DMS79 (cell line): ENCODE results near the gene ASTN1.
A peak's percentile ranks its signal among the peaks of the same experiment; 100 is the strongest.

Experiments
- DNase-seq: peaks from one replicate; lab custom pipeline; 2025; lab: John Stamatoyannopoulos, UW

The ASTN1 gene

GRCh38 chr1:177164380-177165068 is at the start of gene ASTN1:
Gene ASTN1, minus strand, starts transcription at chr1:177164712. Its CDS starts 36 bp downstream, at chr1:177164676.
- peak; percentile 7 for DNase-seq

GRCh38 chr1:177211231-177211630 is 46.7 kb upstream of the ASTN1 start:
- DNase-seq: no peak

- DNase-seq: no peak
These were observed 45.6 kb upstream of the ASTN1 start for GRCh38 chr1:177210071-177210470.

- DNase-seq: peak; percentile 8
These were observed 44.8 kb upstream of the ASTN1 start for GRCh38 chr1:177209357-177209756.

- no peak for DNase-seq
These were observed 44.4 kb upstream of the ASTN1 start for GRCh38 chr1:177208920-177209319.

GRCh38 chr1:177206831-177207355 is 42.4 kb upstream of the ASTN1 start:
- DNase-seq: no peak

- no peak for DNase-seq
These were observed 35.8 kb upstream of the ASTN1 start for GRCh38 chr1:177200290-177200689.

- no peak for DNase-seq
These were observed 33.7 kb upstream of the ASTN1 start for GRCh38 chr1:177198243-177198642.

- DNase-seq: no peak
These were observed 25.9 kb upstream of the ASTN1 start for GRCh38 chr1:177190308-177190970.

- DNase-seq: no peak
These were observed 22.1 kb upstream of the ASTN1 start for GRCh38 chr1:177186639-177187038.

GRCh38 chr1:177185209-177185608 is 20.7 kb upstream of the ASTN1 start:
- DNase-seq: no peak

GRCh38 chr1:177183836-177184235 is 19.3 kb upstream of the ASTN1 start:
- DNase-seq: no peak

GRCh38 chr1:177181631-177182291 is 17.2 kb upstream of the ASTN1 start:
- DNase-seq: peak; percentile 21

- DNase-seq: no peak
These were observed 16.7 kb upstream of the ASTN1 start for GRCh38 chr1:177181280-177181630.

- DNase-seq: no peak
These were observed 10.6 kb upstream of the ASTN1 start for GRCh38 chr1:177174921-177175634.

GRCh38 chr1:177173976-177174375 is 9.5 kb upstream of the ASTN1 start:
- no peak for DNase-seq

GRCh38 chr1:177172866-177173265 is 8.4 kb upstream of the ASTN1 start:
- no peak for DNase-seq

GRCh38 chr1:177172272-177172671 is 7.8 kb upstream of the ASTN1 start:
- no peak for DNase-seq

- DNase-seq: no peak
These were observed 7.1 kb upstream of the ASTN1 start for GRCh38 chr1:177171536-177172123.

GRCh38 chr1:177170756-177171535 is 6.4 kb upstream of the ASTN1 start, which contains the start of gene BRINP2:
Gene BRINP2, plus strand, starts transcription at chr1:177170958. Its CDS starts 58,919 bp downstream, at chr1:177229877.
- peak; percentile 76 for DNase-seq

GRCh38 chr1:177165069-177165439 is 542 bp upstream of the ASTN1 start:
- DNase-seq: no peak
